Subcutaneous abdominal adipose tissue (tissue), 5 donors: ENCODE measurements around the gene ZC3H13.
A peak's percentile ranks its signal among the peaks of the same experiment; 100 is the strongest.

ENCODE experiments used
- H3K27ac ChIP-seq: one replicate; pipeline ENCODE4 v1.7.0; 2013; ENCODE audit warnings: low read depth, mild to moderate bottlenecking, inconsistent platforms, low read length, moderate library complexity
- H3K27me3 ChIP-seq, 5 donors: one replicate each; pipeline ENCODE4 v1.7.0; 2013; ENCODE audit warnings: low read length in 5 of 5, inconsistent platforms in 1 of 5; ENCODE audit not compliant: control insufficient read depth in 5 of 5, insufficient read depth in 4 of 5
- H3K36me3 ChIP-seq, 5 donors: one replicate each; pipeline ENCODE4 v1.7.0; 2013; ENCODE audit warnings: low read length in 5 of 5; ENCODE audit not compliant: control insufficient read depth in 5 of 5, insufficient read depth in 5 of 5
- H3K4me1 ChIP-seq, 5 donors: one replicate each; pipeline ENCODE4 v1.7.0; 2013; ENCODE audit warnings: low read length in 5 of 5, mild to moderate bottlenecking in 3 of 5, moderate library complexity in 1 of 5; ENCODE audit not compliant: control insufficient read depth in 5 of 5, insufficient read depth in 5 of 5
- H3K4me3 ChIP-seq, 5 donors: one replicate each; pipeline ENCODE4 v1.7.0; 2013; ENCODE audit warnings: low read length in 5 of 5, low read depth in 1 of 5
- H3K9ac ChIP-seq, 5 donors: one replicate each; pipeline ENCODE4 v1.7.0; 2013; ENCODE audit warnings: low read length in 5 of 5, mild to moderate bottlenecking in 4 of 5, moderate library complexity in 3 of 5
- H3K9me3 ChIP-seq, 5 donors: one replicate each; pipeline ENCODE4 v1.7.0; 2013; ENCODE audit warnings: low read length in 5 of 5; ENCODE audit not compliant: control insufficient read depth in 5 of 5
- donor health status: healthy.
- donor health status: healthy.
- donor health status: healthy.
- donor health status: healthy.
- donor health status: healthy.

ZC3H13 gene, protein sequence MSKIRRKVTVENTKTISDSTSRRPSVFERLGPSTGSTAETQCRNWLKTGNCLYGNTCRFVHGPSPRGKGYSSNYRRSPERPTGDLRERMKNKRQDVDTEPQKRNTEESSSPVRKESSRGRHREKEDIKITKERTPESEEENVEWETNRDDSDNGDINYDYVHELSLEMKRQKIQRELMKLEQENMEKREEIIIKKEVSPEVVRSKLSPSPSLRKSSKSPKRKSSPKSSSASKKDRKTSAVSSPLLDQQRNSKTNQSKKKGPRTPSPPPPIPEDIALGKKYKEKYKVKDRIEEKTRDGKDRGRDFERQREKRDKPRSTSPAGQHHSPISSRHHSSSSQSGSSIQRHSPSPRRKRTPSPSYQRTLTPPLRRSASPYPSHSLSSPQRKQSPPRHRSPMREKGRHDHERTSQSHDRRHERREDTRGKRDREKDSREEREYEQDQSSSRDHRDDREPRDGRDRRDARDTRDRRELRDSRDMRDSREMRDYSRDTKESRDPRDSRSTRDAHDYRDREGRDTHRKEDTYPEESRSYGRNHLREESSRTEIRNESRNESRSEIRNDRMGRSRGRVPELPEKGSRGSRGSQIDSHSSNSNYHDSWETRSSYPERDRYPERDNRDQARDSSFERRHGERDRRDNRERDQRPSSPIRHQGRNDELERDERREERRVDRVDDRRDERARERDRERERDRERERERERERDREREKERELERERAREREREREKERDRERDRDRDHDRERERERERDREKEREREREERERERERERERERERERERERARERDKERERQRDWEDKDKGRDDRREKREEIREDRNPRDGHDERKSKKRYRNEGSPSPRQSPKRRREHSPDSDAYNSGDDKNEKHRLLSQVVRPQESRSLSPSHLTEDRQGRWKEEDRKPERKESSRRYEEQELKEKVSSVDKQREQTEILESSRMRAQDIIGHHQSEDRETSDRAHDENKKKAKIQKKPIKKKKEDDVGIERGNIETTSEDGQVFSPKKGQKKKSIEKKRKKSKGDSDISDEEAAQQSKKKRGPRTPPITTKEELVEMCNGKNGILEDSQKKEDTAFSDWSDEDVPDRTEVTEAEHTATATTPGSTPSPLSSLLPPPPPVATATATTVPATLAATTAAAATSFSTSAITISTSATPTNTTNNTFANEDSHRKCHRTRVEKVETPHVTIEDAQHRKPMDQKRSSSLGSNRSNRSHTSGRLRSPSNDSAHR (N-terminal part only)

GRCh38 chr13:46052319-46053161 is at the start of gene ZC3H13:
TSS of gene ZC3H13 (minus strand) at chr13:46052746. CDS start at chr13:46045507, 7,239 bp downstream.
- H3K4me1 ChIP-seq, result peaks cover 2 to 31% (median 23%) of the 10 kb centered on the region in 5 donors
- no peaks in the 10 kb centered on the region for H3K27me3 ChIP-seq

DNA sequence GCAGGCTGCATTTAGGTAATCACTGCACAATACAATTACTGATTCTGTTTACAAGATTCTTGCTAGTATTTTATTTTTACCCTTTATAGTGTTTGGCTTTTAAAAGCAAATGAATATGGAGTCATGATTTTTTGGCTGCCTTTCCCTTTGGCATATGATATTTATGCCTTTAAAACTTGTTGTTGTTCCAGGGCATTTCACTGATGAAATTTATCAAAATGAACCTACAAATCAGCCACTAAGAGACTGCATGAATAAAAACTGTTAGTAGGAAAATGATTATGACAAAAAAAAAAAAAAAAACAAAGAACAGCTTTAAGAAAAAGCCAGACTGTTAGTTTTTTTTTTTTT is 49.7 kb upstream of the ZC3H13 start:
- Histone ChIP-seq H3K9me3 (no peaks in the 10 kb centered on the region), H3K27ac (no peak overlapping the region), H3K36me3 (no peaks in the 10 kb centered on the region), H3K9ac (no peak overlapping the region), H3K4me3 (no peak overlapping the region), H3K27me3 (no peaks in the 10 kb centered on the region), H3K4me1 (peaks cover 0 to 10% (median 0%) of the 10 kb centered on the region in 5 donors)

More at GRCh38 chr13:46052319-46053161, at the start of gene ZC3H13:
- Histone ChIP-seq H3K4me3 (peak within 1 kb of the TSS; percentile 82 to 98 (median 93)), H3K27ac (peak within 1 kb of the TSS; percentile 94), H3K9me3 (no peaks in the 10 kb centered on the region), H3K36me3 (no peaks in the 10 kb centered on the region), H3K9ac (peak within 1 kb of the TSS; percentile 89 to 98 (median 90))

DNA sequence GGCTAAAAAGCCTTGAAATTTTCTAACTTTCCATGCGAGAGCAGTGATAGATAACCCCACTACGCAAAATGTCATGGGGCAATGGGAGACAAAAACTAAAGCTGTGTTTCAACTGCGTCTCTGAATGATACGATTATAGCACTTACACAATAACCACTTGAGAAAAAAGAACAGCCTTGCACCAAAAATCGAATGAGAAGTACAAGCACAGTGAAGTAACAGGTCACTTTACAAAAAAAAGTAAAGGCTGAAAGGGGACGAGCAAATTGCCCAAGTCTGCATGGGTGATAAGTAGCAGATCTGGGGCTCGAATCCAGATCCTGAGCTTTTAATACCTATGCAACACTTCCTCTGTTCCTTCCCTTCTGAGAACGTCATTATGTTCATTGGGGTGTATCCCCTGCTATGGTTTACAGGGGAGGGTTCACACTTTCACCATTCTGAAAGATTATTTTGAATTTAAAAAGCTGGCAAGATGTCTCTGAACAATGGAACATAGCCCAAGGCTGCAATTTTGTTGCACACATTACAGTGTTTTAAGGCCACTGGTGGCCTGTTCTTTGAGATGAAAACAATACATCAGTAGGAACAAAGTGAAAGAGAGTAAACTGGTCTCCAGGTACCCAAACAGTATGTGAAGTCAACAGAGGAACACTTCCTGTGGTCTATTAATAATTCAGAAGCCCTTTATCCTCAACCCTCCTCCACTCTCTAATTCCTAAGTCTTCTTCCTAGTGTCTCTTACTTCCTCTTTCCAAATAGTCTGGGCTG is 49.1 kb upstream of the ZC3H13 start:
- H3K27ac ChIP-seq, result no peak overlapping the region
- H3K27me3 ChIP-seq, result no peaks in the 10 kb centered on the region
- H3K9ac ChIP-seq, result no peak overlapping the region
- H3K36me3 ChIP-seq, result no peaks in the 10 kb centered on the region
- H3K4me1 ChIP-seq, result peaks cover 0 to 10% (median 0%) of the 10 kb centered on the region in 5 donors
- H3K4me3 ChIP-seq, result no peak overlapping the region
- no peaks in the 10 kb centered on the region for H3K9me3 ChIP-seq

GRCh38 chr13:46101002-46101401 is 48.5 kb upstream of the ZC3H13 start:
- no peaks in the 10 kb centered on the region for H3K36me3 ChIP-seq
- H3K9me3 ChIP-seq, result no peaks in the 10 kb centered on the region
- H3K27ac ChIP-seq, result no peak overlapping the region
- H3K4me1 ChIP-seq, result peaks cover 0 to 10% (median 0%) of the 10 kb centered on the region in 5 donors
- no peak overlapping the region for H3K9ac ChIP-seq
- no peak overlapping the region for H3K4me3 ChIP-seq
- no peaks in the 10 kb centered on the region for H3K27me3 ChIP-seq

DNA sequence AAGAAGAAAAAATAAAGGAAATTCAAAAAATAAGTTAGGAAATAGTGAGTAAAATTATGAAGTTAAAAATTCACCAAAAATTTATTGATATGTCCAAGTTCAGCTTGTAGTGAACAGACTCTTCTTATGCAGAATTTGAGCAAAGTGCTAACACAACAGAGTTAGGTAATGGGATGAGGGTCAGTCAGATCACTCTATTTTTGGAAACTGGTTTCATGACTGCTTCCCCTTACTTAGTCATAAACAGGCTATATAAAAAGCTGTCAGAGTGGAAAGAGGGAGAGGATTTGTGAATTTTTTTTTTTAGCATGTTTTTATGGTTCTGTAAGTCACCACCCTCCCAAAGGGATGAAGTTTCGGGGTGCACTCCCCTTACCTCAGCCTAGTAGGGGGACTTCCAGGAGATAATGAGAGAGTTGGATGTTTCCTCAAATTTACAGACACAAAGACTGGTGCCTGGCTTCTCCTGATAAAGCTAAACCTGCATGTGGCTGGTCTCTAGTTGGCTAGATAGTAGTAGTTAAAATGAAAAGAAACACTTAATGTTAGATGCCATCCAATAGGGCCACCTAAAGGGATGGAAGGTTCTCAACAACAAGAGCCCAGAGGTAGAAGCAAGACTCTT is 47.8 kb upstream of the ZC3H13 start:
- Histone ChIP-seq H3K4me1 (peaks cover 0 to 10% (median 0%) of the 10 kb centered on the region in 5 donors), H3K27ac (no peak overlapping the region), H3K4me3 (no peak overlapping the region), H3K36me3 (no peaks in the 10 kb centered on the region), H3K9ac (no peak overlapping the region), H3K9me3 (no peaks in the 10 kb centered on the region), H3K27me3 (no peaks in the 10 kb centered on the region)

DNA sequence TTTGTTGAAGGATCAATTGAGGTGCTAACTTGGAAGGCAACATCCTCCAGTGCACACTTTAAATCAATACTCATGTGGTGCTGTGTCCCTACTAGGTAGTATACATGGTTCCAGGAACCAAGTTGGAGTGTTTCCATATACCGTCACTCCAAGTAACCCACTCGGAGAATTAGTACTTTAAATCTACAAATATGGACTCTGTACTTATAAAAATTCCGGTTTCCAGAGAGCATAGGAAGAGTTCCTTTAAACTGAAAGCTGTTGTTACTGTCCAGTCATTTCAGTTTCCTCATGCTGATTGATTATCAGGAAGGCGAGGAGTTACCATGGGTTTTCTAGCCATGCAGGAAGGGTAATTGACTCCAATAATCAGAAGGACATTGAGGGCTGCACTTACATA is 45.1 kb upstream of the ZC3H13 start:
- no peak overlapping the region for H3K4me3 ChIP-seq
- peaks cover 0 to 10% (median 0%) of the 10 kb centered on the region in 5 donors for H3K4me1 ChIP-seq
- no peaks in the 10 kb centered on the region for H3K9me3 ChIP-seq
- no peaks in the 10 kb centered on the region for H3K27me3 ChIP-seq
- H3K9ac ChIP-seq, result no peak overlapping the region
- H3K36me3 ChIP-seq, result no peaks in the 10 kb centered on the region
- no peak overlapping the region for H3K27ac ChIP-seq

- Histone ChIP-seq H3K27ac (no peak overlapping the region), H3K36me3 (no peaks in the 10 kb centered on the region), H3K9me3 (no peaks in the 10 kb centered on the region), H3K27me3 (no peaks in the 10 kb centered on the region), H3K4me1 (peaks cover 0 to 10% (median 0%) of the 10 kb centered on the region in 5 donors), H3K4me3 (no peak overlapping the region), H3K9ac (no peak overlapping the region)
These were observed 44.5 kb upstream of the ZC3H13 start for GRCh38 chr13:46097015-46097414.

GRCh38 chr13:46094478-46094877 is 41.9 kb upstream of the ZC3H13 start:
- H3K27me3 ChIP-seq, result no peaks in the 10 kb centered on the region
- no peak overlapping the region for H3K4me3 ChIP-seq
- no peaks in the 10 kb centered on the region for H3K4me1 ChIP-seq
- no peaks in the 10 kb centered on the region for H3K36me3 ChIP-seq
- no peaks in the 10 kb centered on the region for H3K9me3 ChIP-seq
- no peak overlapping the region for H3K27ac ChIP-seq
- H3K9ac ChIP-seq, result no peak overlapping the region
